ENCODE measurements around the gene B4GALNT4.
"Not testable (repeated sequence)": the region's sequence is repeated elsewhere in the genome, so short reads cannot be mapped to it uniquely, and the experiment has no call there.

B4GALNT4 gene

DNA sequence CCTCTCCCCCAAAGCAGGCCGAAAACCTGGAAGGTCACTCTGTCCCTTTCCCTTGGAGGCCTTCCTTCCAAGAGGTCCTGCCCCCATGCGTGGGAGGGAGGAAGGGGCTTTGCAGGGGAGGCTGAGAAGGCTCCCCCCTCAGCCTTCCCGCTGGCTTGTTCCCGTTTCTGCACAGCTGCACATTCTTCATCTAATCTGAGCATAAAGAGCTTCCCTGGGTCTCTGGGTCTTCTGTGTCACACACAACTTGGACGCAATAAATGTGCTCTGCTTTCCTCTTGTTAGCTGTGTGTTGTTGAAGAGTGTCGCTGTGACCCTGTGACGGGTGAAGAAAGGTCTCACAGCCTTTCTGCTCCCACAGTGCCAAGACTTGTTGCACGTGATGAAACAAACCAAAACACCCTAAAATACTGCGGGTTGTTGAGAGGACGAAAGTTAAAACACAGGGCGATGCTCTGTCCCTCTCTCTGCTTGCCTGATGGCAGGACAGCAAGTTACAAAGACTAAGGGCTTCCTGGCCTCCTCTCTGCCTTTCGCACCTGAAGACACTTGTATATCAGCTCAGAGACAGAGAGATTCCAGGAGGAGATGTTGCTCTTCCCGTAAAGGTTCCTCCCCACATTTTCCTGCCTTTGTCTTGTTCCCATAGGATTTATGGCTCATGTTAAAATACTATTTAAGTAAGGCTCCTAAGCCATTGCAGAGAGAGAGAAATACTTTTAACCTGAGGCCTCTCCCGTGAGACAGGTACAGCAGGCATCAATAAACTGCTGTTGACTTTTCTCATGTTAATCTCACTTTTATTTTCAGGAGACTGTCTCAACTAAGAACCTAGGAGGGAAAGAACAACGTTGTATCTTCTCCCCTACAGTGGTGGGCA is 33.3 kb upstream of the B4GALNT4 start:
- no peak for DNase-seq

- no peak for DNase-seq
These were observed 32.6 kb upstream of the B4GALNT4 start for GRCh38 chr11:336659-337198.

DNA sequence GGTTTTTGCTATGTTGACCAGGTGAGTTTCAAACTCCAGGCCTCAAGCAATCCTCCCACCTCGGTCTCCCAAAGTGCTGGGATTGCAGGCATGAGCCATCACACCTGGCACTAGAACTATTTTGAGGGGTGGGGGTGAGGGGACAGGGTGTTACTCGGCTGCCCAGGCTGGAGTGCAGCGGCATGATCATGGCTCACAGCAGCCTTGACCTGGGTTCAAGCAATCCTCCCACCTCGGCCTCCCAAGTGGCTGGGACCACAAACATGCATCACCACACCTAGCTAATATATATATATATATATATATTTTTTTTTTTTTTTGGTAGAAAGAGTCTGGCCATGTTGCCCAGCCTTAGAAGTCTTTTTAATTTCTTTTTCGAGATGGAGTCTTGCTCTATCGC is 31.6 kb upstream of the B4GALNT4 start:
- DNase-seq: no peak

GRCh38 chr11:339963-340362 is 29.3 kb upstream of the B4GALNT4 start:
- DNase-seq: no peak

DNA sequence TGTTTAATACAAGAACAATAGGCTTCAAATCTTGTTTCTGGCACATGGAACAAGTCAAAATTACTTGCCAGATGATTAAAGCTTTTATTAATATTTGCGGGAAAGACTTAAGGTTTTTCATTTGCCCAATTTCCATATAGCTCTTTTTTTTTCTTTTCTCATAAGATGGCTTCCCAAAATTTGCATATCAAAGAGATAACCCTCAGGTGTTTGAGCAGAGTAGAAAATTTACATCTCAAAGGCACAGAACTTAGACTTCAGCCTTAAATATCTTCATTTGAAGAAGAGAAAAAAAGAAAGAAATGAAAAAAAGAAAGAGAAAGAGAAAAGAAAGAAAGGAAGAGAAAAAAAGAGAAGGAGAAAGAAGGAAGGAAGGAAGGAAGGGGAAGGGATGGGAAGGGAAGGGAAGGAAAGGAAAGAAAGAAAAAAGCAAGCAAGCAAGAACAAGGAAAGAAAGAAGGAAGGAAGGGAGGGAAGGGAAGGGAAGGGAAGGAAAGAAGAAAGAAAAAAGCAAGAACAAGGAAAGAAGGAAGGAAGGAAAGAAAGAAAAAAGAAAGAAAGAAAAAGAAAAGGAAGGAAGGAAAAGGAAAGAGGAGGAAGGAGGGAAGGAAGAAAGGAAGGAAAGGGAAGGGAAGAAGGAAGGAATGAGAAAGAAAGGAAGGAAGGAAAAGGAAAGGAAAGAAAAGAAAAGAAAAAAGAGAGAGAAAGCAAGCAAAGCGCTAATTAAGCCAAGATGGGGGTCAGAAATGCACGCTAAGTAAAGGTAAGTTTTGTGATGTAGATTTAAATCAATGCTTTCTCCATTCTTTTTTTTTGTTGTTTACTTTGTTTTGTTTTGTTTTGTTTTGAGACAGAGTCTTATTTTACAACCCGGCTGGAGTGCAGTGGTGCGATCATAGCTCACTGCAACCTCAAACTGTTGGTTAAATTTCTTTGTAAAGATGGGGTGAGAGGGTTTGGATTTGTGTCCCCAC is 28.5 kb upstream of the B4GALNT4 start:
- DNase-seq: no peak

DNA sequence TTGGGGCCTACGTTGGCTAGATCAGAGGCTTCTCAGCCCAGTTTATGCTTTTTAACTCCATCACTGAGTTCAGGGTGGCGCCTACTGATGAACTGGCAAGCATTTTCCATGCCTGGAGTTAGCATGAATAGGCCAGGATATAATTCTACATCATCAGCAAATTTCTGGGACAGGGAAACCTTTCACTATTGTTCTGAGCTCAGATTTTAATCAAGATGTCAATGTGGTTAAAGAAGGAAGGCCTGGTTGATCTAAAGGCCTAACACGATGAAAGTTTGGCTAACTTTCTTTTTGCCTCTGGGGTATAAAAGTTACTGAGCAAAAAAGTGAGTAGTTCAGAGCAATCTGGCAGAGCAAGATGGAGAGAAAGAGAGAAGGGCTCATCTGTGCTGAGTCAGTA is 27.0 kb upstream of the B4GALNT4 start:
- no peak for DNase-seq

GRCh38 chr11:344836-345578 is 24.3 kb upstream of the B4GALNT4 start:
- DNase-seq: no peak

DNA sequence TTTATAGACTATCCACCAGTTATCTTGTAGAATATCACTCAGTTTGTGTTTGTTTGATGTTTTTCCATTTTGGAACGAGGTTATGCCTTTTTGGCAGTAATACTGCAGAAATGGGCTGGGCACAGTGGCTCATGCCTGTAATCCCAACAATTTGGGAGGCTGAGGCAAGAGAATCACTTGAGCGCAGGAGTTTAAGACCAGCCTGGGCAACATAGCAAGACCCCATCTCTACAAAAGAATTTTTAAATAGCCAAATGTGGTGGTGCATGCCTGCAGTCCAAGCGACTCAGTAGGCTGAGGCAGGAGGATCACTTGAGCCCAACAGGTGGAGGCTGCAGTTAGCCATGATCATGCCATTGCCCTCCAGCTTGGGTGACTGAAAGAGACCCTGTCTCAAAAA is 22.8 kb upstream of the B4GALNT4 start:
- no peak for DNase-seq

DNA sequence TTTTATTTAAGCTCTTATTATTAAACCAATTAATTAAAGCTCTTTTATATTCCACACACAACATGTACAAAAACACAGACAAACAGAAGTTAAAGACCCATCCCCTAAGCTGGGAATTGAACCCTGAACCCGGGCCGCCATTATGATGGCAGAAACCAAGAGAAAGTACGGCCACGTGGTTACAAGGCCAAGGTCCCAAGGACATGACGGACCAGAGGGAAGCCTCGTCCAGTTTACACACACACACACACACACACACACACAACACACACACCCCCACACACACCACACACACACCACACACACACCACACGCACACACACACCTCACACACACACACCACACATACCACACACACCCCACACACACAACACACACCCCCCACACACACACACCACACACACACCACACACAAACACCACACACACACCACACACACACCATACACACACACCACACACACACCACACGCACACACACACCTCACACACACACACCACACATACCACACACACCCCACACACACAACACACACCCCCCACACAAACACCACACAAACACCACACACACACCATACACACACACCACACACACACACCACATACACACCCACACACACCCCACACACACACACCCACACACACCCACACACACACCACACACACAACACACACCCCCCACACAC is 19.9 kb upstream of the B4GALNT4 start:
- not testable (repeated sequence) for DNase-seq

GRCh38 chr11:350033-350722 is 19.1 kb upstream of the B4GALNT4 start:
- not testable (repeated sequence) for DNase-seq

DNA sequence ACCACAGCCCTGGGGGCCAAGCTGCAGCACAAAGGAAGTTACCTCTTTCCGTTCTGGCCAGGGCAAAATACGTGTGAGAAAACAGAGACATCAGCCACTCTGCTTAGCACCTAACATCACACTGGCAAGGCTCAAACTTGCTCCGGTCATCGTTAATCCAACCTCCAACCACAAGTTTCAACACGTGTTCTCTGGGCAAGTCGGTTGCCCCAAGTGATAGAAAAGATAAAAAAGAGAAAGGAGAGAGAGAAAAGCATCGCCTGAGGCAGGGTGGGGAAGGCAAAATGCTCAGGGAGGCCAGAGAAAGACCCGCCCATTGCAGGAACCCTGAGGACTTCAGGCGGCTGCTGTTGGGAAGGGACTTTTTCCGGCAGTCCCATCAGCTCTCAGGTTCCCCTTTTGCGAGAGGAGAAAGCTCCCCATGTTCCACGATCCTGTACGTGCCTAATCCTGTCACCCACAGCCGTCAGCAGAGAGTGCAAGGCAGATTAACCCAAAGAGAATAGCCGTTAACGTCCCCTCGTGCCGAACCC is 18.5 kb upstream of the B4GALNT4 start:
- no peak for DNase-seq

DNA sequence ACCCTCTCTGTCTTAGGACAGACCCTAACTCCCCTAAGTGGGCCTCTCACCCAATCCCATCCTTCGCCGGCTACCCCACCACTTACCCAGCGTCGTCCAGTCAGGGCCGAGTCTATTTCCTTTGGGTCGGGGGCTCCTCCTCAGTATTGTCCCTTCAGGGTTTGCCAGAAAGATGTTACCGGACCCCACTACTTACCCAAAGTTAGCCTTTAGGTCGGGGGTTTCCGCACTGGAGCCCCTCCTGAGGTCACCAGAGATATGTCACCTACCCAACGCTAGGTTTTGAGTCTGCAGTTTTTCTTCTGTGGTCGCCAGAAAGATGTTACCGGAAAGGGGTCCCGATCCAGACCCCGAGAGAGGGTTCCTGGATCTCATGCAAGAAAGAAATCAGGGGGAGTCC is 17.9 kb upstream of the B4GALNT4 start:
- DNase-seq: no peak

DNA sequence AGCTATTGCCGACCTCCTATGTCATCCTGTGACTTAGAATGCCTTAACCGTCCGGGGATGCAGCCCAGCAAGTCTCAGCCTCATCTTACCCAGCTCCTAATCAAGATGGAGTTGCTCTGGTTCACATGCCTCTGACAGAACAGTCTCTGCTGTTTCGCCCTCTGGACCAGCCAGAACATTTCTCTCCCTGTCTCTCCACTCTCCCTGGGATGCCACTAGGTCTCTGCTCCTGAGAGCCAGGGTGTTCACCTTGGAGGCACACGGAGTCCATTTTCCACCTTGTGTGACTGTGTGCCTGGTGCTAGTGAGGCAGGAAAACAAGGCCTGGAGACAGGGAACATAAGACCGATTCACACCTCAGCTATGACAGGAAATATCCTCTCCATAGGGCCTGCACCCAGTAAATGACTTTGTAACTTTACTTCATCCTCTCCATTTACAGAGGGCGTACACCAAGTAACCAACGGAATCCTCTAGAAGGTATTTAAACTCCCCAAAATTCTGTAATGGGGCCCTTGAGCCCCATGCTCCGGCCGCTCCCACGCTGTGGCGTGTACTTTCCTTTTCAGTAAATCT is 16.8 kb upstream of the B4GALNT4 start:
- no peak for DNase-seq

DNA sequence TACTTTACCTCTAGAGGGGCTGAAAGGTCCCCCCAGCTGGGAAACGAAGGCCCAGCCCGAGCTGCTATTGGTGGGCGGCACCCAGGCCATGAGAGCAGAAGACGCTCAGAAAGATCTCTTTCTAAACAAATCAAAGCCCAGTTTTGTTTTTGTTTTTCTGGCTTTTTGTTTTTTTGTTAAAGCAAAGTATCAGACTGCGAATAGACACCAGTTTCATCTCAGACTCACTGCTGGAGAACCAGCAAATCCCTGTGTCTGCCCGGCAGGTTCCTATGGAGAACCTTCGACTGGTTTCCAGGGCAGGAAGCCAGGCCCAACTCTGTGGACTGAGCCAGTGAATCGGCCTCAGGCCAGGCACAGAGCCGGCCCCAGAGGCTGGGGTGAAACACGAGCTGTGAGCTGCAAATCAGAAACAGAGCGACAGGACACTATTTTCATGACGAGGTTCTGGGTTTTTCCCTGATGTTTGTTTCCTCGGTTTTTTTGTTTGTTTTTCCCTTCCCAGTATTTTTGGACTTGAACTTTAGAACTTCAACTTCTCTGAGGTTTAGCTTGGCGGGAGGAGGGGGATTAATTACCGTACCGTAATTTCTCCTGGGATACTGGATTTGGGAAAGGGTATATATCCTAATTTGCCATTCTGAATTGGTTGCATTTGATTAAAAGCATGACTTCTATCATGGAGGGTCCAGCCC is 16.0 kb upstream of the B4GALNT4 start:
- no peak for DNase-seq

DNA sequence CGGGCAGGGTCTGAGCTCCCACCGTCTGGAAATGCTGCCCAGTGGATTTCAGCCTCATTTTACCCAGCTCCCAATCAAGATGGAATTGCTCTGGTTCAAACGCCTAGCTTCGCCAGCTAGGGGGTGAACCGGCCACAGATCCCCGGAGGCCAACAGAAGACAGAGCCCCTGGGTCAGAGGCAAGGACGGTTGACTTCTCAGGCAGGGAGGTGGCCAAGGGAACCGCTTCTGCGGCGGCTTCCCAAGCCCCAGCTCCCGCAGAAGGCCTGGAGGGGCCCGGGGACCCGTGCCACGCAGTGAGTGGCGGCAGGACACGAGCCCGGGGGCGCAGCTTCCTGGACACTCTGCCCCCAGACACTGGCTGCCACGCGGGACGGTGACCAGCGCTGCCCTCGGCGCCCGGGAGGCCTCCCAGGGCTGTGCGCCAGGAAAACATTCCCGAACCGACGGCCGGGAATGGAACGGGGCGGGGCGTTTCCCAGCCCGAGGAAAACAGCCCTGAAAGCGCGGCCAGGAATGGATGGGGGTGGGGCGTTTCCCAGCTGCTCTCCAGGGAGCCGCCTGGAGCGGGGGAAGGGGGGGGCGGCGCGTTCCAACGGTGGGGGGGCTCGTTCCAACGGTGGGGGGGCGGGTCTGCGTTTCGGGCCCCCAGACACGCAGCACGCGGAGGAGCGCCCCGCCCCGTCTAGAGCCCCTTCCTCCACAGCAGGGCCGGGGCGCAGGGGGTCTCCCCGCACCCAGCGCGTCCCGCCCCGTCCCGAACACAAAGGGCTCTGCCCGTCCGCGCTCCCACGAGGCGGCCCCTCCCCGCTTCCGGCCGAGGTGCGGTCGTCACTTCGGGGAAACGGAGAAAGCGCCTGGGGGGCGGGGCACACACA is 13.5 kb upstream of the B4GALNT4 start:
- peak; percentile 62 for DNase-seq

DNA sequence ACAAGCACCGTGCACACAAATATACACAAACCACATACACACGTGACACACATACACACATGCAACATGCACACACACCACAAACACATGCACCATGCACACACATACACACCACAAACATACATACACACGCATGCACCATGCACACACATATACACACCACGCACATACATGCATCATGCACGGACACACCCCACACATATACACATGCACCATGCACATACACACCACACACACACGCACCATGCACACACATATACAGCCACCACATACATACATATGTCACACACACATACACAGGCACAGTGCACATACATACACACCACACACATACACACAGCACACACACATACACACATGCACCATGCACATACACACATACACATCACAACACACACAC is 12.7 kb upstream of the B4GALNT4 start:
- no peak for DNase-seq

DNA sequence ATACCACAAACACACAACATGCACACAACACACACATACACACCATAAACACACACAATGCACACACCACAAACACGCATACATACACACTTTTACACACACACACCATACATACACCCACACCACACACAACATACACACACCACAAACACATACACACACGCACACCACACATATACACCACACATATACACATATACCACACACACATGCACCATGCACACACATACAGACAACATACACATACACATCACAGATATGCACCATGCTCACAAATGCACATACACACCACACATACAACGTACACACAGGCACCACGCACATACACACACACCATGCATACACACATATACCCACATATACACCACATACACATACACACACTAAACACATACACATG is 11.7 kb upstream of the B4GALNT4 start:
- DNase-seq: no peak

GRCh38 chr11:358129-358800 is 11.0 kb upstream of the B4GALNT4 start:
- DNase-seq: no peak

Measured in cortex of kidney (tissue), 1 donor.